Neural crest cell (in vitro differentiated cells): ENCODE measurements around the gene NHLH2. TPM values are rescaled to one million over a fixed set of nuclear protein-coding genes. Genes with fewer than 3 reads are reported as not detected.

ENCODE experiments used
- DNase-seq: peaks from one replicate; pipeline ENCODE4 v3.0.0; 2021; ENCODE audit warnings: low read depth, mixed read lengths, low spot score
- H3K27ac Mint-ChIP-seq: one replicate; pipeline ENCODE4 v1.8.0; 2021; ENCODE audit warnings: mild to moderate bottlenecking, mixed read lengths; ENCODE audit not compliant: unreplicated experiment
- H3K27me3 Mint-ChIP-seq: 2 replicates; pipeline ENCODE4 v1.8.0; 2021; ENCODE audit warnings: low read depth, mild to moderate bottlenecking, mixed read lengths
- H3K36me3 Mint-ChIP-seq: 2 replicates; pipeline ENCODE4 v1.8.0; 2021; ENCODE audit warnings: low read depth, mild to moderate bottlenecking, mixed read lengths
- H3K4me1 Mint-ChIP-seq: 2 replicates; pipeline ENCODE4 v1.8.0; 2021; ENCODE audit warnings: mixed read lengths
- H3K4me3 Mint-ChIP-seq: one replicate; pipeline ENCODE4 v1.8.0; 2021; ENCODE audit warnings: mild to moderate bottlenecking, mixed read lengths
- H3K9me3 Mint-ChIP-seq: 2 replicates; pipeline ENCODE4 v1.8.0; 2021; ENCODE audit warnings: mixed read lengths
- total RNA-seq: library from RNA; stranded (reverse); gene quantifications from 2 replicates; pipeline ENCODE4 v1.2.1, GENCODE V29; 2021
- TF ChIP-seq, protein P1 (sequence below): fragments of 200-600 bp; sonication (generic); conservative IDR thresholded peaks from 2 replicates; pipeline ENCODE4 v1.5.0; 2021; ENCODE audit warnings: antibody characterized with exemption, mild to moderate bottlenecking

NHLH2 gene
- total RNA-seq, 1 donor from 2014 or later = 8.4 TPM

DNA sequence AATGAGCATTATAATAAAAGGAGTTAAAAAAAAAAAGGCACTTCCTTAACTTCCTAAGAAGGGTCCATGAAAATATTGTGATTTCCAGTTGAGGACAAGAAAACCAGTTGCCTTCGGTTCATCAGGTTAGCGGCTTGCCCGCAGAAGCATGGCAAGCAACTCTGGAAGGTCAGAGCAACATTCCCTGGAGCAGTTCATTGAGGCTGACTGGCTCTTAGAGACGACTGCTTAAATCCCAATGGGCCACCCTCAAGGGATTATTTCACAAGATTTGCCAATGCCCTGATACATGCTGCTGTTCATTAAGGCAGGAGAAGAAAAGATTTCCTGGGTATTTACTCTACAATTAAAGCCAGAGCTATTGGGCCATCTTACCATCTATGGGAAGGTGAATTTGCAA, 43.4 kb downstream of the NHLH2 start:
- no peaks in the 10 kb centered on the region for H3K9me3 Mint-ChIP-seq
- DNase-seq = no peak
- H3K36me3 Mint-ChIP-seq = no peaks in the 10 kb centered on the region
- no peak overlapping the region for H3K4me3 Mint-ChIP-seq
- peaks cover 40% of the 10 kb centered on the region for H3K4me1 Mint-ChIP-seq
- no peaks in the 10 kb centered on the region for H3K27me3 Mint-ChIP-seq
- no peak overlapping the region for H3K27ac Mint-ChIP-seq
- TF ChIP-seq, protein P1, sequence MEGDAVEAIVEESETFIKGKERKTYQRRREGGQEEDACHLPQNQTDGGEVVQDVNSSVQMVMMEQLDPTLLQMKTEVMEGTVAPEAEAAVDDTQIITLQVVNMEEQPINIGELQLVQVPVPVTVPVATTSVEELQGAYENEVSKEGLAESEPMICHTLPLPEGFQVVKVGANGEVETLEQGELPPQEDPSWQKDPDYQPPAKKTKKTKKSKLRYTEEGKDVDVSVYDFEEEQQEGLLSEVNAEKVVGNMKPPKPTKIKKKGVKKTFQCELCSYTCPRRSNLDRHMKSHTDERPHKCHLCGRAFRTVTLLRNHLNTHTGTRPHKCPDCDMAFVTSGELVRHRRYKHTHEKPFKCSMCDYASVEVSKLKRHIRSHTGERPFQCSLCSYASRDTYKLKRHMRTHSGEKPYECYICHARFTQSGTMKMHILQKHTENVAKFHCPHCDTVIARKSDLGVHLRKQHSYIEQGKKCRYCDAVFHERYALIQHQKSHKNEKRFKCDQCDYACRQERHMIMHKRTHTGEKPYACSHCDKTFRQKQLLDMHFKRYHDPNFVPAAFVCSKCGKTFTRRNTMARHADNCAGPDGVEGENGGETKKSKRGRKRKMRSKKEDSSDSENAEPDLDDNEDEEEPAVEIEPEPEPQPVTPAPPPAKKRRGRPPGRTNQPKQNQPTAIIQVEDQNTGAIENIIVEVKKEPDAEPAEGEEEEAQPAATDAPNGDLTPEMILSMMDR = no peak

DNA sequence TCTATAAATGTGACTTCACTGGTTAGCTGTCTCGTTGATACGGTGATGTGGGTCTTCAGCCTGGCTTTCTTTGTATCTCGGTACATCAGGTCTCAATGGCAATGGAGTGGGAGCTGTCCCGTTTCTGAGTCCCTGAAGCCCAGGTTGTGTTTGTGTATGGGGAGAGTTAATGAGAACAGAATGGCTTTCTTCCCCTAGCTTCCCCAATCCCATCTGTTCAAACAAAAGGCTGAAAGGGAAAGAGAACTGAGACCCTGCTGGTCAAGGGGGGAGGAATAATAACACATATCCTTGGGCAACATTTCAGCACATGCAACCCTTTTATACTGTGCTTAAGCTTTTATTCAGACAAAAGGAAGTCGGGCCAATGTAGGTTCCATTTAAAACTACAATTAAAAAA, 44.0 kb downstream of the NHLH2 start:
- TF ChIP-seq, protein P1 = no peak
- Mint-ChIP-seq H3K9me3 (no peaks in the 10 kb centered on the region), H3K27me3 (no peaks in the 10 kb centered on the region), H3K4me3 (peak overlapping the region; percentile 28), H3K4me1 (peaks cover 40% of the 10 kb centered on the region), H3K27ac (no peak overlapping the region), H3K36me3 (no peaks in the 10 kb centered on the region)
- DNase-seq = no peak

DNA sequence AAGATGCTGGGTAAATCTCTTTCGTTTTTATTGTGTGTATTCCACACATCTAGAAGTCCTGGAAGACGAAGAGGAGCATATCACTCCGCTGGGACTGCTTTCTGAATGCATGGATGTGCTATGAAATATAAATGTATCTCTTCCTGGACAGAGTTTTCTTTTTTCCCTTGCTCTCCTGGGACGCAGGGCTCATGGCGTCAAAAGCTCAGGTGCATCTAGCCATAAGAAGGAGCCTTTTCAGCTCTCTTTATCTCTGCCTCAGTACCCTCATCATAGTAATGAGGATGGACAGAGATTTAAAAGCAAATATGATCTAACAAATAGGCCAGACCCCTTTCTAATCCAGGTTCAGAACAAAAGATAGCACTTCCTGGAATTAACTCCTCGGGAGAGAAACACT, 44.9 kb downstream of the NHLH2 start:
- Mint-ChIP-seq H3K4me3 (no peak overlapping the region), H3K9me3 (no peaks in the 10 kb centered on the region), H3K4me1 (peaks cover 40% of the 10 kb centered on the region), H3K36me3 (no peaks in the 10 kb centered on the region), H3K27ac (no peak overlapping the region), H3K27me3 (no peaks in the 10 kb centered on the region)
- TF ChIP-seq, protein P1 = no peak
- DNase-seq = no peak

DNA sequence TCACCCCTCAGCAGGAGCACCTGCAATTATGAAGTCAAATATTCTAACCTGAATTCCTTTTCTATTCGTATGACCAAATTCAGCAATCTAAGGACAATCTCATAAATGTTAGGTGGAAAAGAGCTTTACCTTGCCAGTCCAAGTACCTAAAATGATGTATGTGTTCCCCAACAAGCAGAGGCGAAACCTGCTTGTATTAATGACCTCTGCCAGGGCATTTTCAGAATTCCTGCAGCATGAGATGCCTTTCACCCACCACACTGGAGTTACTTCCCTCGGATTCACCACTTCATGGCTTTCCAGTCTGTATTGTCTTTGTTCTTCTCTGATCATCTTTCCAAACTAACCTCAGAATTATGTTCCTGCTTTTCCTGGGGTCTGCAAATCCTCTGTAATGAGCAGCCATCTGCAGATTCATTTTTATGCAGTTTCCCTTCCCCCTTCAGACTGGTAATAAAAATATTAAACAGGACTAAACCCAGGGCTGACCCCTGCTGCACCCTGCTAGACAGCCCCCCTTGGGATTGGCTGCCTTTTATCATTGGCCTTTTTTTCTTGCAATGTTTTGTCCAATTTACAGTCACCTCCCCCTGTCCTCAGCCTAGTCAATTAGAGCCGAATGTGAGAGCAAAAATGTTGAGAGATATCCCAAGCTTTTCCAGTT, 45.8 kb downstream of the NHLH2 start:
- Mint-ChIP-seq H3K9me3 (no peaks in the 10 kb centered on the region), H3K4me3 (no peak overlapping the region), H3K27me3 (no peaks in the 10 kb centered on the region), H3K27ac (no peak overlapping the region), H3K4me1 (peaks cover 40% of the 10 kb centered on the region), H3K36me3 (no peaks in the 10 kb centered on the region)
- TF ChIP-seq, protein P1 = no peak
- no peak for DNase-seq

DNA sequence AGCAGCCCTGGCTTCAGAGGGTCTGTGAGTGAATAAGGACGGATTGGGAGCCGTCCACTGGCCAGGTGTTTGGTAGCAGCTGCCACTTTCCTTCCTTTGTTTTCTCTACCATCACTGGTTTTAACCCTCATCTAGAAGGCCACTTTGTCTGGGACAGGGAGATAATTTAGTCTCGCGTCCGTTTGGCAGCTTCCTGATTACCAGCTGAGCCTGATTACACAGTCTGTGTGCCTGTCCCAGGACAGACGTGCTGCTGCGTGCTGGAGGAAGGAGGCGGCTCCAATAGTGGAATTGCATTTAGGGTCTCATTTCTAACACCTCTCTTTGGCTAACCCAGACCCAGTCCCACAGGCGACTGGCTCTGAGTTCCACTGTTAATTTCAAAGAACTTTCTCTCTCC, 47.8 kb downstream of the NHLH2 start:
- no peaks in the 10 kb centered on the region for H3K36me3 Mint-ChIP-seq
- peaks cover 38% of the 10 kb centered on the region for H3K4me1 Mint-ChIP-seq
- TF ChIP-seq, protein P1 = no peak
- no peaks in the 10 kb centered on the region for H3K27me3 Mint-ChIP-seq
- H3K9me3 Mint-ChIP-seq = peaks cover 2% of the 10 kb centered on the region
- no peak overlapping the region for H3K4me3 Mint-ChIP-seq
- no peak overlapping the region for H3K27ac Mint-ChIP-seq
- no peak for DNase-seq
